Ramos (cell line): ENCODE results near the gene FBRS.

ENCODE experiments used
- in situ Hi-C: fragments of 300-500 bp; cut with MboI; formaldehyde crosslinking; loops from one replicate; pipeline ENCODE4 v1.14.3; 2022; ENCODE audit warnings: low sequenced_read_pairs; ENCODE audit not compliant: unreplicated experiment

FBRS gene

DNA sequence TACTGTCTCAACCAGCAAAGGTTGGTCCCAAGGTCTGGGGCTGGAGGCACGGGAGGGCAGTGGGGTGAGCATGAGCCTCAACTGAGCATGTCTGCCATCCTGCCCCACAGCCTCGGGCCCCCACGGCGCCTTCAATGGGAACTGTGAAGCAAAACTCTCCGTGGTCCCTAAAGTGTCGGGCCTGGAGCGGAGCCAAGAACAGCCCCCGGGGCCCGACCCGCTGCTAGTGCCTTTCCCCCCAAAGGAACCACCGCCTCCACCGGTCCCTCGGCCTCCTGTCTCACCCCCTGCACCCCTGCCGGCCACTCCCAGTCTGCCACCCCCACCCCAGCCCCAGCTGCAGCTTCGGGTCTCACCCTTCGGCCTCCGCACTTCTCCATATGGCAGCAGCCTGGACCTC, 4.2 kb downstream of the FBRS start:
- in situ Hi-C loops, result loop anchor here (10.0 kb wide), 1 partner anchor 72 kb away; no protein-coding TSS in a partner anchor

DNA sequence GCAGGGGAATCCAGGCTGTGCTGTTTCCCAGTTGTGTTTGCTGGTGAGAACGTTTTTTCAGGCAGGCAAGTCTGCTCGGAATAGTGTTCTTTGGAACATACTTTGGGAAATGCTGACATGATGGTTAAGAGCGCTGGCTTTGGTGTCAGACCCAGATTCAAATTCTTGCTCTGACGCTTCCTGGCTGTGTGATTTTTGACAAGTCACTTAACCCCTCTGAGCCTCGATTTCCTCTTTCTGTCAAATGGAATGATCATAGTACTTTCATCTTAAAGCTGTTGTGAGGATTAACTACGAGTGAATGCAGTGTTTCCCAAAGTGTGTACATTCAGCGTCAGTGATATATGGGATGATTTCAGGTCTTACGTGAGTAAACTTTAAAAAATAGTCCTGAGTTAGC, 4.8 kb downstream of the FBRS start:
- in situ Hi-C loops, result loop anchor here (10.0 kb wide), 1 partner anchor 72 kb away; no protein-coding TSS in a partner anchor

DNA sequence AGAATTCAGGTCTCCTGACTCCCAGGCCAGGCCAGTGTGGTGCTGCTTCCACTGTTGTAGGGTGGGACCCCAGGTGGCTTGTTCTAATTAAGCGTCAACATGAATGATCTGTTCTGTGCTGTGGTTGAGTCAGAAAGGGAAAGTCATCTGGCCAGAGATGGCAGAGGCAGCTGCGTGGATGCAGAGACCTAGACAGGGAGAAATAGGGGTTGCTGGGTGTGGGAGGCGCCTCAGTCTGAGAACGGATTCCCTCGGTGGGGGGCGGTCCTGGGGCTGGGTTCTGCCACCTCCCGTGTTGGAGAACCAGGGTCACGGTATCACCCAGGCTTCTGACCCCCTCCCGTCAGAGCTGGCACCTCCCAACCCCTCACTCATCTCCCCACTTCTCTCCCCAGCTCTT, 5.6 kb downstream of the FBRS start:
- in situ Hi-C loops, result loop anchor here (10.0 kb wide), 1 partner anchor 71 kb away; no protein-coding TSS in a partner anchor

DNA sequence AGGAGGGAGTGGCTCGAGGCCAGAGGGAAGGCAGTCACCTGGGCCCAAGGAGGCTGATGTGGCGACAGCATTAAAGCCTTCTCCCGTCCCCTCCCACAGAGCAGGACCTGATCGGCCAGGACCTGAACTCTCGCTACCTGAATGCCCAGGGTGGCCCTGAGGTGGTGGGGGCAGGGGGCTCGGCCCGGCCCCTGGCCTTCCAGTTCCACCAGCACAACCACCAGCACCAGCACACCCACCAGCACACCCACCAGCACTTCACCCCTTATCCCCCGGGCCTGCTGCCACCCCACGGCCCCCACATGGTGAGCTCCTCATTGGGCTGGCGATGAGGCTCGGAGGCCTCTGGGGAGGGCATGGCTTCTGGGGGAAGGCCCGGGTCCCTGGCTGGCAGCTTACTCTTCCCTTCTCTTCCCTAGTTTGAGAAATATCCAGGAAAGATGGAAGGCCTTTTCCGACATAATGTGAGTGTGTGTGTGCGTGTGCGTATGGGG, 6.4 kb downstream of the FBRS start:
- in situ Hi-C loops, result loop anchor here (10.0 kb wide), 1 partner anchor 70 kb away; no protein-coding TSS in a partner anchor

DNA sequence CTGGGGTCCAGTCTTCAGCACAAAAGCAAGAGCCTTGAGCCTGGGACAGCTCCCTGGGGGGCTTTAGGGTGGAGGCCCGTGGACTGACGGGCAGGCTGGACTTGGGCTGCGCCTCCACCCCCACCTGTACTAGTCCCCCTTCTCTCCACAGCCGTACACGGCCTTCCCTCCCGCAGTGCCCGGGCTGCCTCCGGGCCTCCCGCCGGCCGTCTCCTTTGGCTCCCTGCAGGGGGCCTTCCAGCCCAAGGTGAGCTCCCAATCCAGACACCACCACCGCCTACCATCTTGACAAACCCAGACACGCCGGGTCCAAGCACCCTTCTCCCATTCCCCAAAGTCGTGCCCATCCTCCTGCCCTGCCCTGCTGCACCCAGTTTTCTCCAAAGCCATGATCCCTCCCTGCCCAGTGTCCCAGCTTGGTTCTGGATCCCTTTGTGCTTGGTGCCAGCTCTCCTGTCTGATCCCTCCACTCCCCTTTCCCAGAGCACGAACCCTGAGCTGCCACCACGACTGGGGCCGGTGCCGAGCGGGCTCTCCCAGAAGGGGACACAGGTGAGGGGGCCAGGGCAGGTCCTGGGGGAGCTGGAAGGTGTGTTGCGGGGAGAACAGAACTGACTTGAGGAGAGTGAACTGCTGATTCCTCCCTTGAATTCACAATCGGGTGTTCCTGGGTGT, 7.1 kb downstream of the FBRS start:
- in situ Hi-C loops, result loop anchor here (10.0 kb wide), 1 partner anchor 70 kb away; no protein-coding TSS in a partner anchor

DNA sequence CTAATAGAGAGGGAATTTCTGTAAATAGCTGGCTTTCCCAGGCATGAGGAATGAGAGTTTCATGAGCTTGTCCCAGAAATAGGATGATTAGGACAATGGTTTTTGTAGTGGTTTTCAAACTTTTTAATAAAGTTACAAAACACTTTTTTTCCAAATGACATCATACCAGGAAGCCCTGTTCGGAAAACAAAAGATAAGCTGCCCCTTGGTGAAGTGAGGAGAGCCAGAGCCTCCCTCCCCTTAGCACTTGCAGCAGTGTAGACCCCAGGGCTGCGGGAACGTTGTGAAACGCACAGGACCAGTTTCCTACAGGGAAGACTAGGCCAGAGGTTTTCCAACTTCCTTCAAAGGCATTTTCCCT, 7.6 kb downstream of the FBRS start:
- in situ Hi-C loops, result loop anchor here (10.0 kb wide), 1 partner anchor 69 kb away; no protein-coding TSS in a partner anchor

GRCh38 chr16:30666681-30667080, 8.4 kb downstream of the FBRS start:
- in situ Hi-C loops, result loop anchor here (10.0 kb wide), 1 partner anchor 68 kb away; no protein-coding TSS in a partner anchor

DNA sequence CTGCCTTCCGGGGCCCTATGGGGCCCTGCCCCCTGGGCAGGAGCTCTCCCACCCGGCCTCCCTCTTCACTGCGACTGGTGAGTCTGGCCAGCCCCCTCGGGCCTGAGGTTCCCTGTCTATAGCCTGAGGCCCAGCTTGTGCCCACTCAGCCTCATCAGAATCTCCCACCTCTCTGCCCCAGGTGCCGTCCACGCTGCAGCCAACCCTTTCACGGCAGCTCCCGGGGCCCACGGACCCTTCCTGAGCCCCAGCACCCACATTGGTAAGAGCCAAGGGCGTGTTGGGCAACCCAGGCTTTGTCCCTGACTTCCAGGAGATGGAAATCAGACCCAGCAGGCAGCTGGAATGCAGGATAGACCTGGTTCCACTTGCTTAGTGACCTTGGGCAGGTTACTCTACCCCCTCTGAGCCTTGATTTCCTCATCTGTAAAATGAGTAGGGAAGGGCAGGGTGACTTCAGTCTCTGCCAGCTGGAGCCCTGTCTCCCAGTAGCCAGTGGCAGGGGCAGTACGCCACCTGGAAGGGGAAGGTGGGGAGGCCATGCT, 9.2 kb downstream of the FBRS start:
- in situ Hi-C loops, result loop anchor here (10.0 kb wide), 1 partner anchor 67 kb away; no protein-coding TSS in a partner anchor

- in situ Hi-C loops, result loop anchor here (10.0 kb wide), 1 partner anchor 66 kb away; no protein-coding TSS in a partner anchor
Measured at GRCh38 chr16:30668393-30668792, 10.2 kb downstream of the FBRS start.

- in situ Hi-C loops, result loop anchor here (10.0 kb wide), 1 partner anchor 66 kb away; no protein-coding TSS in a partner anchor
Measured at GRCh38 chr16:30669026-30669902, 11.0 kb downstream of the FBRS start.

- in situ Hi-C loops, result loop anchor here (10.0 kb wide), 2 partner anchors 55 to 65 kb away; partner anchors contain the start of gene ZNF689
Measured at GRCh38 chr16:30669903-30670824, 11.9 kb downstream of the FBRS start.

DNA sequence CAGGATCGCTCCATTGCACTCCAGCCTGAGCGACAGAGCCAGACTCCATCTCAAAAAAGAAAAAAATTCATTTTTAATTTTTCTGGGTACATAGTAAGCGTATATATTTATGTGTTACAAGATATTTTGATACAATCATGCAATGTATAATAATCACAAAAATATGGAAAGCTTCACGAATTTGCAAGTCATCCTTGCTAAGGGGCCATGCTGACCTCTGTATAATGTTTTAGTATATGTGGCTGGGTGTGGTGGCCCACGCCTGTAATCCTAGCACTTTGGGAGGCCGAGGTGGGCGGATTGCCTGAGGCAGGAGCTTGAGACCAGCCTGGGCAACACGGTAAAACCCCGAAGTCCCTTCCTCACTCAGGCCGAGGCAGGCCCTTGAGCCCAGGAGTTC, 16.9 kb downstream of the FBRS start:
- in situ Hi-C loops, result loop anchor here (10.0 kb wide), 1 partner anchor 60 kb away; the partner anchor contains the start of gene ZNF689

GRCh38 chr16:30677931-30678585, 19.8 kb downstream of the FBRS start:
- in situ Hi-C loops, result loop anchor here (10.0 kb wide), 1 partner anchor 63 kb away; the partner anchor contains the start of gene ZNF689

DNA sequence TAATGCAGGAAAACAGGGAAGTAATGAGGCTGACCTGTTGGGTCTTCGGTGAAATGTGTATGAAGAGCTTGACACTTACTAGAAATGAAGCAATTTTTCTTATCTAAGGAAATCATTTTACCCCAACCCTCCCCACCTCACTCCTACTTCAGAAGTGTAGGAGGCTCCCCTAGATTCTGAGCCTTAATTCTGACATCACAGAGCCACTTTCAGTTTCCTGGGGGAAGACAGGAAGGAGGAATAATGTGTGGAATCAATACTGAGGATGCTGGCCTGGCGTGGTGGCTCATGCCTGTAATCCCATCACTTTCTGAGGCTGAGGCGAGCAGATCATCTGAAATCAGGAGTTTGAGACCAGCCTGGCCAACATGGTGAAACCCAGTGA, 20.3 kb downstream of the FBRS start:
- in situ Hi-C loops, result loop anchor here (10.0 kb wide), 1 partner anchor 64 kb away; the partner anchor contains the start of gene ZNF689

DNA sequence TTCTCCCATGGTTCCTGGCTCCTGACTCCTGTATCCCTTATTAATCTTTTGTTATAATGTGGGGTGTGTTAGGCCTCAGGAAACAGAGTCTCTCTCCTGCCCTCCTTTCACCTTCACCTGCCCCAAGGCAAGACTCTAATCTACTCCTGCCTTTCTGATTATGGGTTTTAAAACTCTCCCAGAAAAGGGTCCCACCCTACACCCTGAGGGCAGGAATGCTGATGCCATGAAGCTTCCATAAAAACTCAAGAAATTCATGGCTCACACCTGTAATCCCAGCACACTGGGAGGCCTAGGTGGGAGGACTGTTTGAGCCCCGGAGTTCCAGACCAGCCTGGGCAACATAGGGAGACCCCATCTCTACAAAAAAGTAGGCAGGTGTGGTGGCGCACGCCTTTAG, 22.1 kb downstream of the FBRS start:
- in situ Hi-C loops, result no loop called here

- in situ Hi-C loops, result loop anchor here (5.0 kb wide), 1 partner anchor 44 kb away; no protein-coding TSS in a partner anchor
Measured at GRCh38 chr16:30688701-30689100, 30.5 kb downstream of the FBRS start.

DNA sequence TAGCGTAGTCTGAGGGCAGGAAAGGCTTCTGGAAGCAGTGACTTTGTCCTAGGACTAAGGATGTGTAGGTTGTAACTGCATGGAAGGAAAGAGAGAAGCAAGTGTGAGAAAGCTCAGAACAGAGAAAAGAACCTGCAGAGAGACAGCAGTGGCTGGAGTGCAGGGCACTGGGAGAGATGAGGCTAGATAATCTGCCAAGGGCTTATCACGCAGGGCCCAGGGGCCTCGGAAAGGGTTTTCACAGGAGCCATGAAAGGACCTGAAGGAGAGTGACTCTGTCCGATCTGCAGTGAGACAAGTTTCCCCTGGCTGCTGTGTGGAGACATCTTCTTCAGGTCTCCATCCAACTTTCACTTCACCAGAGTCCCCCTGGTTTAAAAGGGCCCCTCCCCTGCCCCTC, 33.7 kb downstream of the FBRS start:
- in situ Hi-C loops, result loop anchor here (5.0 kb wide), 1 partner anchor 75 kb away; no protein-coding TSS in a partner anchor

DNA sequence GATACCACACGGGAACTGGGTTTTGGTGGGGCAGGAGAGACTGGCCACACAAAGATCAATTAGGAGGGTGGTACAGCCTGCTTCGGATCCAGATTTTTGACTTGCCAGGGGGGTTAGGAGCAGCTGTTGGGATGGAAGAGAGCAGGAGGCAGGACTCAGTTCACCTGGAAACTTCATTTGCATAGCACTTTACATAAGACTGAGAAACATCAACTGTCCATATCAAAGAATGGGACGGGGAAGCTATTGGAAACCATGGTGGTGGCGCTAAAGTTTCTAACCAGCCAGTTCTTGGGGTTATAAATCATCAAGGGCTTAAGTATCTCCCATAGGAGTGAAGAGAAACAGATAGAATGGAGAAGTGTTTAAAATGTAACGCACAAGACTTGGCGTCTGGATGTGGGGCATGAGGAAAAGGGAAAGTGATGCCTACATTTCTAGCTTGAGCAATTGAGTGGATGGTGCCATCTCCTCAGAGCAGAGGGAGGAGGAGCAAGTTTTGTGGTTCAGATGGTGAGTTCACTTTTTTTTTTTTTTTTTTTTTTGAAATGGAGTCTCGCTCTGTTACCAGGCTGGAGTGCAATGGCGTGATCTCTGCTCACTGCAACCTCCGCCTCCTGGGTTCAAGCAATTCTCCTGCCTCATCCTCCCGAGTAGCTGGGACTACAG, 34.3 kb downstream of the FBRS start:
- in situ Hi-C loops, result loop anchor here (5.0 kb wide), 1 partner anchor 75 kb away; no protein-coding TSS in a partner anchor
